ENCODE data around the gene MMP15.
A peak's percentile ranks its signal among the peaks of the same experiment; 100 is the strongest.
"Not testable (repeated sequence)": the region's sequence is repeated elsewhere in the genome, so short reads cannot be mapped to it uniquely, and the experiment has no call there.

MMP15 gene

GRCh38 chr16:57997176-57997527, 28.4 kb upstream of the MMP15 start:
- no peak for DNase-seq

- DNase-seq = no peak
Observed at GRCh38 chr16:57997528-57998265, 27.9 kb upstream of the MMP15 start.

- DNase-seq = peak; percentile 42
Observed at GRCh38 chr16:57998486-57998885, 27.1 kb upstream of the MMP15 start.

GRCh38 chr16:57998992-57999365, 26.6 kb upstream of the MMP15 start:
- DNase-seq = no peak

GRCh38 chr16:57999366-57999970, 26.1 kb upstream of the MMP15 start:
- DNase-seq = peak; percentile 13 to 21

- DNase-seq = no peak
Observed at GRCh38 chr16:57999971-58000705, 25.4 kb upstream of the MMP15 start, which contains the start of gene ZNF319. Gene ZNF319, minus strand, starts transcription at chr16:58000672. Its CDS starts 2,407 bp downstream, at chr16:57998265.

GRCh38 chr16:58000706-58001676, 24.6 kb upstream of the MMP15 start, which contains the start of gene USB1:
Gene USB1, plus strand, starts transcription at chr16:58001407. Its CDS starts 77 bp downstream, at chr16:58001484.
- peak; percentile 78 to 84 for DNase-seq

GRCh38 chr16:58001781-58002415, 23.7 kb upstream of the MMP15 start:
- no peak for DNase-seq

GRCh38 chr16:58002416-58002800, 23.1 kb upstream of the MMP15 start:
- DNase-seq = no peak

GRCh38 chr16:58002936-58003335, 22.6 kb upstream of the MMP15 start:
- DNase-seq = no peak

GRCh38 chr16:58004736-58005135, 20.8 kb upstream of the MMP15 start:
- DNase-seq = not testable (repeated sequence)

- no peak for DNase-seq
Observed at GRCh38 chr16:58009856-58010416, 15.6 kb upstream of the MMP15 start.

- no peak for DNase-seq
Observed at GRCh38 chr16:58010886-58011285, 14.7 kb upstream of the MMP15 start.

GRCh38 chr16:58011652-58012051, 13.9 kb upstream of the MMP15 start:
- DNase-seq = no peak

GRCh38 chr16:58012481-58012880, 13.1 kb upstream of the MMP15 start:
- no peak for DNase-seq

GRCh38 chr16:58013201-58013956, 12.2 kb upstream of the MMP15 start:
- no peak for DNase-seq

GRCh38 chr16:58016840-58017446, 8.6 kb upstream of the MMP15 start:
- no peak for DNase-seq

GRCh38 chr16:58018803-58019202, 6.8 kb upstream of the MMP15 start:
- no peak for DNase-seq

- no peak for DNase-seq
Observed at GRCh38 chr16:58019866-58020538, 5.6 kb upstream of the MMP15 start.

Measured in stimulated activated CD4-positive, alpha-beta T cell treated with anti-CD3 and anti-CD28 coated beads, Interleukin-2, amount 100 ng/mL, for 48 hours (primary cell).